ENCODE results near the gene WDFY1.

GRCh38 chr2:223889229-223889628 lies 55.9 kb downstream of the WDFY1 start:
- TF ChIP-seq, protein P1, sequence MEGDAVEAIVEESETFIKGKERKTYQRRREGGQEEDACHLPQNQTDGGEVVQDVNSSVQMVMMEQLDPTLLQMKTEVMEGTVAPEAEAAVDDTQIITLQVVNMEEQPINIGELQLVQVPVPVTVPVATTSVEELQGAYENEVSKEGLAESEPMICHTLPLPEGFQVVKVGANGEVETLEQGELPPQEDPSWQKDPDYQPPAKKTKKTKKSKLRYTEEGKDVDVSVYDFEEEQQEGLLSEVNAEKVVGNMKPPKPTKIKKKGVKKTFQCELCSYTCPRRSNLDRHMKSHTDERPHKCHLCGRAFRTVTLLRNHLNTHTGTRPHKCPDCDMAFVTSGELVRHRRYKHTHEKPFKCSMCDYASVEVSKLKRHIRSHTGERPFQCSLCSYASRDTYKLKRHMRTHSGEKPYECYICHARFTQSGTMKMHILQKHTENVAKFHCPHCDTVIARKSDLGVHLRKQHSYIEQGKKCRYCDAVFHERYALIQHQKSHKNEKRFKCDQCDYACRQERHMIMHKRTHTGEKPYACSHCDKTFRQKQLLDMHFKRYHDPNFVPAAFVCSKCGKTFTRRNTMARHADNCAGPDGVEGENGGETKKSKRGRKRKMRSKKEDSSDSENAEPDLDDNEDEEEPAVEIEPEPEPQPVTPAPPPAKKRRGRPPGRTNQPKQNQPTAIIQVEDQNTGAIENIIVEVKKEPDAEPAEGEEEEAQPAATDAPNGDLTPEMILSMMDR (IDR thresholded peaks at IDR 0.05; ENCODE audit: extremely low read depth in 1 of 2, insufficient read depth in 1 of 2, low read depth in 1 of 2, low read length in 2 of 2), result no peak
- TF ChIP-seq EZH2 (IDR thresholded peaks at IDR 0.05; ENCODE audit: borderline replicate concordance, low read depth, low read length, severe bottlenecking), result no peak
- TF ChIP-seq JUN (IDR thresholded peaks at IDR 0.05; ENCODE audit: borderline replicate concordance, insufficient read depth, insufficient read length, low read depth), result no peak
- no peak for TF ChIP-seq POLR2A (IDR thresholded peaks at IDR 0.05; ENCODE audit: low read depth, low read length)

Data from endothelial cell of umbilical vein (primary cell).